DMS 273 (cell line): ENCODE results near the gene WDR26.
"Not testable (repeated sequence)": the region's sequence is repeated elsewhere in the genome, so short reads cannot be mapped to it uniquely, and the experiment has no call there.

Experiments used
- DNase-seq: peaks from one replicate; lab custom pipeline; 2025; ENCODE audit not compliant: unreplicated experiment; lab: John Stamatoyannopoulos, UW

WDR26 gene

DNA sequence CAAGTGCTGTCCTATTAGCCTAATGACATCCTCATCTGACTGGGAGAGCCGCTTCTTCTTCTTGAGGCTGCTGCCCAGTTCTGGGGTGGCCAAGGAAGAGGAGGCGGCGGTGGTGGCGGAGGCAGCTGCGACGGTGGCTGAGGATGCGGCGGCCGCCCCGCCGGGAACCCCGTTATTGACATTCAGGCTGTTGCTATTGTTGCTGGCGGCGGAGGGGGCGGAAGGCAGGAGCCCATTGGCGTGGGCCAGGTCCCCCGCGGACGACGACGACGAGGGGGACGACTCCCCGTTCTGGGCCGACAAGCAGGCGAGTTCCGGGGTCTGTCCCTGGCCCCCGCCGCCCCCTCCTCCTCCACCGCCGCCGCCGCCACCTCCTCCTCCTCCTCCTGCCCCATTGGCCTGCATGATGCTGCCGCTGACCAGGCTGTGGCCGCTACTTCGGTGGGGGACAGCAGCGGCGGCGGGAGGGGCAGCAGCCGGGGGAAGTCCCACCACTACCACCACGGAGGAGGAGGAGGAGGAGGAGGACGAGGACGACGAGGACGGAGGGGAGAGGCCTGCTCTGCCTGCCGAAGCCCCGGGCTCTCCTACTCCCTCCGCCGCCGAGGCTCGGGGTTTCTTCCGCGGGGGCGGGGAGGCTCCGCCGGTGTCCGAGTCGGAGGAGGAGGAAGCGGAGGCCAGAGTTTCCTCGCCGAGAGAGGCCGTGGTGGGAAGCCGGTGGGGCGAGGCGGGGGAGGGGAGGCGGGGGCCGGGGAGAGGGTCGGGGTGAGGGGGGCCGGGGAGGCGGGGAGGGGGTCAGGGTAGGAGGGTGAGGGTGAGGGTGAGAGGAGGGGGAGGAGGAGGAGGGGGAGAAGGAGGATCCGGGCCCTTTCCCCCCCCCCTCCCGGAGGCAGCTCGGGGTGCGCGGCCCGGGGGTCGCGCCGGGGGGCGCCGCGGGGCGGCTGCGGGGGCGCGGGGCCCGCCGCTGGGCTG lies 610 bp downstream of the WDR26 start:
- peak; percentile 54 for DNase-seq

DNA sequence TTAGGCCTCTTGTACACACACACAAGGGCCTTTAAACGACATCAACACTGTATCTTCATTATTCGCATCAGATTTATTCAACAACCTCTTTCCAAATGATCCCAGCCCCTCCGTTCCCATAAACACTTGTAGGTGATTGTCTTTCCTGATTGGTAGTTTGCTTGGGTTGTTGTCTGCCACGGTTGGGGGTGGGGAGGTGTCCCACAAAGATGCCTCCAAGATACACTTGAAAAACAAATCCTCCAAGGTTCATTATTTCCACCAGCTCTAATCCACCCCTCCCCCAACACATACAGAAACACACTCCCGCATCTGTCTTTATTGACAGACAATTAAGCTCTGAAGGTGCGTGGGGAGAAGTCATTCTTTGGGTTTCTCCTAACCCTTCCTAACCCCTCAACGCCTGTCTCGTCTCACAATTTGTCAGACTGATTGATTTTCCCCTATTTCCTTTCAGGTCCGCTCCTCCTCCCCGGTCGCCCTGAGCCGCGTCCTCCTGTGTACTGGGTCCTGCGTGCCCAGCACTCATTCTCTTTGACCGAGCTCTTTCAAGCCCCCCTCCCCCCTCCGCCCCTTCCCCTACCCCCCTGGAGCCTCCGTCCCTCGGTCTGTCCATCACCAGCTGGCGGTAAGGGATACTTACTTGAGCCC lies 1.4 kb downstream of the WDR26 start:
- DNase-seq = peak; percentile 57

- peak; percentile 44 for DNase-seq
Measured at GRCh38 chr1:224432672-224433040, 1.9 kb downstream of the WDR26 start.

- peak; percentile 25 for DNase-seq
Measured at GRCh38 chr1:224432146-224432545, 2.5 kb downstream of the WDR26 start.

- DNase-seq = no peak
Measured at GRCh38 chr1:224431726-224432125, 2.9 kb downstream of the WDR26 start.

GRCh38 chr1:224430511-224431113 lies 4.0 kb downstream of the WDR26 start:
- peak; percentile 20 for DNase-seq

DNA sequence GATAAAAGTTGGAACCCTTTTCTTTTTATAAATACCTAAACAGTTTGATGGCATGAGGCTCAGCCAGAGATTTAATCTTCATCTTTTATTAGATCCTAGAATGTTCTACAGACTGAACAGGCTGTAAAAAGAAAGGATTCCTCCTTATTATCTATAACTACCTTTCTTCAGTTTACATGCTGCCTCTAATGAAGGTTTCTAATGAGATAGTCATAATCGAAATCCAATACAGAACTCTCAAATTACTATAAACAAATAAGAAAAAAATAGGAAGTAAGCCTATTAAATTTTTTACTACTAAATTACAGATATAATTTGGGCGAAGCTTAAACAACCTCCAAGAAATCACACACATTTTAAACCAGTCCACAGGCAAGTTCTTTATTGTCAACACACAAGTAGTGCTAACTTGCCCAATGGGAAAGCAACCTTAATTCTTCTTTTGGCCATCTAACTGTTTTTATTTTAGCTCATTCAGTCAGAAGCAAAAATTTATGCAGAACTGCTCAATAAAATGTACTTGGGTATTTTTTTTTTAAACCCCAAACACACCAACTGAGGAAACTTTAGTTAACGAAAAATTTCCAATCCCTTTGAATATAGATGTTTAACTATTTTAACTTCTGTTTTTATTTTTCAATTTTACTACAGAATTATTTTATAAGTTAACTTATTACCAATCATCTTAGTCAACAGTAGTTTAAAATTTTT lies 4.8 kb downstream of the WDR26 start:
- DNase-seq = no peak

DNA sequence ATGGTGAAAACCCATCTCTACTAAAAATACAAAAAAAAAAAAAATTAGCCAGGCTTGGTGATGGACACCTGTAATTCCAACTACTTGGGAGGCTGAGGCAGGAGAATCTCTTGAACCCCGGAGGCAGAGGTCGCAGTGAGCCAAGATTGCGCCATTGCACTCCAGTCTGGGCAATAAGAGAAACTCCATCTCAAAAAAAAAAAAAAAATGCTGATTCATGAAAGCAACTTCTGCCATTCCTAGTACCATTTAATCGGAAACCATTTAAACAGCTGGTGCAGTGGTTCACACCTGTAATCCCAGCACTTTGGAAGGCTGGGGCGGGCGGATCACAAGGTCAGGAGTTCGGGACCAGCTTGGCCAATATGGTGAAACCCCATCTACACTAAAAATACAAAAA lies 5.9 kb downstream of the WDR26 start:
- DNase-seq = not testable (repeated sequence)

- DNase-seq = no peak
Measured at GRCh38 chr1:224427346-224427745, 7.3 kb downstream of the WDR26 start.

GRCh38 chr1:224426869-224427268 lies 7.7 kb downstream of the WDR26 start:
- not testable (repeated sequence) for DNase-seq

- no peak for DNase-seq
Measured at GRCh38 chr1:224425279-224425884, 9.2 kb downstream of the WDR26 start.

DNA sequence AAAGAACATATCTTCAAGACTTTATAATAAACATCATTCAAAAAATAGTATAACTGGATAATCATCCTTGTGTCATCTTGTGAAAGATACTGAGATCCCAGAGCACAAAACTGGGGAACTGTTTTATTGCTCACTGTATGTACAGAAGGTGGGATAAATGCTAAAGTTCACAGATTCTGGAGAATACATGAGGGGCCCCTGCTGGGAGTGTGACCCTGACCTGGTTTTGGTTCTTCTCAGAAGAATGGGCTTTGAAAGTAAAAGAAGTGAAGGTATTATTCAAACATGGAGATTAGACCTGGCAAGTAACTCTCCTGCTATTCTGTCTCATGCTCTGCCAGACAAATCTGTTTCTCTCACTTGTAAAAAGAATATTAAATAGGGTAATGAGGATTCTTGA lies 14.5 kb downstream of the WDR26 start:
- no peak for DNase-seq

GRCh38 chr1:224411766-224412165 lies 22.8 kb downstream of the WDR26 start:
- DNase-seq = no peak

DNA sequence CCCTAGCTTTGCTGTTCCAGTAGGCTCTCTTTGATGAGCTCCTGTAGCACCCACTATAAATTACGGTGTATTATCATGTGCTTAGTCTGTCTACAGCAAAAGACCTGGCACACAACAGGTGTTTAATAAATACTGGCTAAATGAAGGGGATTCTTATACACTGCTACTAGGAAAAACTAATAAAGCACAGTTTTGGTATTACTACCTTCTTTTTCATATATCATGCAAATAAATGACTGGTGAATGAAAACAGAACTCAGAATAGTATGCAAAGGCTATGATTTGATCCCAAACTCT lies 26.4 kb downstream of the WDR26 start:
- no peak for DNase-seq

DNA sequence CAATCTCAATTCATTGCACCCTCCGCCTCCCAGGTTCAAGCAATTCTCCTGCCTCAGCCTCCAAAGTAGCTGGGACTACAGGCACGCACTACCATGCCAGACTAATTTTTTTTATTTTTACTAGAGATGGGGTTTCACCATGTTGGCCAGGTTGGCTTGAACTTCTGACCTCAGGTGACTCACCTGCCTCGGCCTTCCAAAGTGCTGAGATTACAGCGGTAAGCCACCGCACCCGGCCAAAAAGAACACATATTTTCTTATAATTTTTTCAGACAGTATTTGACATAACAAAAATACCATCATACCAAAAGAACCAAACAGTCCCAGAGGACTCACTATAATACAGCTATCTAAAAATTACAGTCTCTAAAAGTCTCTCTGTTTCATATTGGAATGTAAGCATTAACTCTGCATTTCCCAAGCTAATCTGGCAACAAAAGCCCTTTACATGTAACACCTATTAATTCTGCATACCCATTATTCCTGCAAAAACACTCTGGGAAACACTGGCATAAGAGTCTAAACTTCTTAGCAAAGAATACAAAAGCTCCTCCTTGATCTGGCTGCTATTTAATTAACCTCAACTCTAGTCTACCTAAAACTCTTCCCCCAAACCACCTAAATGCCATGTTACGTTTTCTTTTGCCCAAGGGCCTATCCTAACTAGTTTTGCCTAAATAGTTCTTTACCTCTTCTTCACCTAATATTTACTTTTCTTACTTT lies 26.9 kb downstream of the WDR26 start:
- DNase-seq = no peak

DNA sequence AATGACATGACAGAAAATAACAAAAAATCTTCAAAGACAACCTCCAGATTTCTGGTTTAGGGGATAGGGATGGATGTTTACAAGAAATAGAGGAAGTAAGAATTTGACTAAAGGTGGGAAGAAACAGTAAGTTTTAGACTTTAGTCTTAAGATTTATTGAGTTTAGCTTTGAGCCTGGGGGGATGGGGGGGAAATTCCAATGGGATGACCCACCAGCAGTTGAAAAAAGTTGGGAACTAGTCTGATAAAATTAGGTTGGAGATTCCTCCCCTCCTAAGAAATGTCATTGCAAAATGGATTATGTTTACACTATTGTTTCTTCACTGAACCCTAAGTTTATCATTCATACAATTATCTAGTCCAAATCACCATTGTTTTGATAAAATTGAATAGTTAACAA lies 28.4 kb downstream of the WDR26 start:
- DNase-seq = no peak

DNA sequence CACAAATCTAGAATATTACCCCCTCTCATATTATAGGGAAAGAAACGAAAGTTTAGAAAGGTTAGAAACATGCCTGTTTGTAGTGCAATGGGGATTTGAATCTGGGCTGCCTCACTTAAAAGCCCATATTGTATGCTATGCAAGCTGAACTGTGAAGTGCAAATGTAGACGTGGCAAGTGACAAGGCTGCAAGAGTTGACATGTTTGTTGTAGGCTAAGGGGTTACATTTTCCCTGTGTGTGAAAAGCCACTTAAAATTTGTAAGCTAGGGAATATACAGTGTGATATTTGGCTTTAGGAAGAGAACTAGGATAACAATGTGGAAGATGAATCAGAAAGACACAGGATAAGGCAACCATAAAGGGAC lies 29.0 kb downstream of the WDR26 start:
- peak; percentile 53 for DNase-seq

- peak; percentile 64 for DNase-seq
Measured at GRCh38 chr1:224404916-224405603, 29.5 kb downstream of the WDR26 start.

GRCh38 chr1:224402472-224403036 lies 32.0 kb downstream of the WDR26 start:
- no peak for DNase-seq

DNA sequence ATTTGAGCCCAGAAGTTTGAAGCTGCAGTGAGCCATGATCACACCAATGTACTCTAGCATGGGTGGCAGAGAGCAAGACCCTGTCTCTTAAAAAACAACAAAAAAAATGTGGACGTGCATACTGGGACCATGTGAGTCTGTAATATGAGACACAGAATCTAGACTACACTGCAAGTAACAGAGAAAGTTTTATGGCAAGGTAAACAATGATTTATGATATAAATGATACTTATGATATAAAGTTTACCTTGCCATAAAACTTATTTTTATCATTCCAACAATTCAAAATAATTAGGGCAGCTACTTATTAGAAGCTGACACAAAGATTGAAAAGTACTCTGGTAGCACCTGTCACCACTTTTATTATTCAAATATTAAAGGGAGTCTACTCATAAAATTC lies 34.7 kb downstream of the WDR26 start:
- no peak for DNase-seq
